Measurements from ENCODE around the gene GFER.

The GFER gene

GRCh38 chr16:1976216-1976520, 7.8 kb upstream of the GFER start:
- no peak overlapping the region for H2BK5ac ChIP-seq (ENCODE audit: low read depth, low read length, poor library complexity)
- no peak overlapping the region for H4K91ac ChIP-seq (ENCODE audit: low read depth, low read length)
- H3K9me3 ChIP-seq (ENCODE audit: insufficient read depth, low read depth, low read length) = peaks cover 8% of the 10 kb centered on the region
- H3K4me1 ChIP-seq (ENCODE audit: control insufficient read depth in 1 of 2, insufficient read depth in 2 of 2, low read length in 2 of 2) = peaks cover 18 to 21% of the 10 kb centered on the region in 2 experiments
- H3K79me2 ChIP-seq (ENCODE audit: control insufficient read depth, insufficient read depth, low read length, poor library complexity) = peaks cover 11% of the 10 kb centered on the region
- H3K14ac ChIP-seq (ENCODE audit: low read length) = no peak overlapping the region
- H2BK120ac ChIP-seq (ENCODE audit: insufficient read depth, low read length, poor library complexity) = no peak overlapping the region
- no peak overlapping the region for H4K8ac ChIP-seq (ENCODE audit: low read depth, low read length)
- WGBS (ENCODE audit: extremely low coverage, insufficient coverage, insufficient read length) = no CpG with 5 or more reads among the region's 8 CpGs
- no peak overlapping the region for H2AFZ ChIP-seq (ENCODE audit: insufficient read depth, low read length, poor library complexity)
- peaks cover 10% of the 10 kb centered on the region for H3K79me1 ChIP-seq (ENCODE audit: low read length)
- DNase-seq = no peak
- no peak overlapping the region for H3K4ac ChIP-seq (ENCODE audit: low read depth, low read length)
- H3K23ac ChIP-seq (ENCODE audit: low read length) = no peak overlapping the region
- no peak overlapping the region for H3K4me3 ChIP-seq (ENCODE audit: low read depth, low read length)
- H3K36me3 ChIP-seq (ENCODE audit: control insufficient read depth in 1 of 2, insufficient read depth in 2 of 2, low read length in 2 of 2) = peaks cover 44 to 46% of the 10 kb centered on the region in 2 experiments
- H3K9ac ChIP-seq (ENCODE audit: low read length) = no peak overlapping the region
- H4K12ac ChIP-seq (ENCODE audit: low read depth, low read length) = no peak overlapping the region
- H2BK12ac ChIP-seq (ENCODE audit: low read length) = no peak overlapping the region
- H3K27me3 ChIP-seq (ENCODE audit: insufficient read depth, low read length) = peaks cover 21% of the 10 kb centered on the region
- no peak overlapping the region for H3K18ac ChIP-seq (ENCODE audit: low read length)
- no peak overlapping the region for H3K27ac ChIP-seq (ENCODE audit: low read depth, low read length)
- no peak overlapping the region for H3K4me2 ChIP-seq (ENCODE audit: low read length)
- no peak overlapping the region for H2AK5ac ChIP-seq (ENCODE audit: low read length)

DNA sequence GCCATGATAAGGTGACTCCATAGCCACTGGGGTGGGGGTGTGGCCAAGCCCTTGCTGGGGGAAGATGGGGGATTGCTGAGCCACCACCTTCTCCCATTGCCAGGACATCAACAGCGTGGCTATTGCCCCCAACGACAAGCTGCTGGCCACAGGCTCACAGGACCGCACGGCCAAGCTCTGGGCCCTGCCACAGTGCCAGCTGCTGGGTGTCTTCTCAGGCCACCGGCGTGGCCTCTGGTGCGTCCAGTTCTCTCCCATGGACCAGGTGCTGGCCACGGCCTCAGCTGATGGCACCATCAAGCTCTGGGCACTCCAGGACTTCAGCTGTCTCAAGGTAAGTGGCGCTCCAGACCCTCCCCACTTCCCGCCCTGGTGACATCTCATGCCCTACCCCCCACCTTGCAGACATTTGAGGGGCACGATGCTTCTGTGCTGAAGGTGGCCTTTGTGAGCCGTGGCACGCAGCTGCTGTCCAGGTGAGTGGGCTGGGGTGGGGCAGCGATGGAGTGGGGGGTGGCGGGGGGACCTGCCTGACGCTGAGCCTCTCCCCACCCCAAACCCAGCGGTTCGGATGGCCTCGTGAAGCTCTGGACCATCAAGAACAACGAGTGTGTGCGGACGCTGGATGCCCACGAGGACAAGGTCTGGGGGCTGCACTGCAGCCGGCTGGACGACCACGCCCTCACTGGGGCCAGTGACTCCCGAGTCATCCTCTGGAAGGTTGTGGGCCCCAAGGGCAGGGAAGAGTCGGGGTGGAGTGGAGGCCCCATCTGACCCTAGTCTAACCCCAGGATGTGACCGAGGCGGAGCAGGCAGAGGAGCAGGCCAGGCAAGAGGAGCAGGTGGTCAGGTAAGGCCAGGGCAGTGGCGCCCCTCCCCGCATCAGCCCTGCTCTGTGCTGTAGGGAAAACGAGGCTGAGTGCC, 6.8 kb upstream of the GFER start:
- no peak overlapping the region for H3K27ac ChIP-seq (ENCODE audit: low read depth, low read length)
- DNase-seq = no peak
- WGBS (ENCODE audit: extremely low coverage, insufficient coverage, insufficient read length) = no CpG with 5 or more reads among the region's 33 CpGs

GRCh38 chr16:1977875-1978268, 6.1 kb upstream of the GFER start:
- no peak overlapping the region for H3K4me3 ChIP-seq (ENCODE audit: low read depth, low read length)
- H3K36me3 ChIP-seq (ENCODE audit: control insufficient read depth in 1 of 2, insufficient read depth in 2 of 2, low read length in 2 of 2) = peaks cover 44 to 46% of the 10 kb centered on the region in 2 experiments
- H2BK12ac ChIP-seq (ENCODE audit: low read length) = no peak overlapping the region
- no peak overlapping the region for H2BK120ac ChIP-seq (ENCODE audit: insufficient read depth, low read length, poor library complexity)
- no peak overlapping the region for H2AK5ac ChIP-seq (ENCODE audit: low read length)
- H3K4me2 ChIP-seq (ENCODE audit: low read length) = no peak overlapping the region
- H3K79me2 ChIP-seq (ENCODE audit: control insufficient read depth, insufficient read depth, low read length, poor library complexity) = no peaks in the 10 kb centered on the region
- no CpG with 5 or more reads among the region's 18 CpGs for WGBS (ENCODE audit: extremely low coverage, insufficient coverage, insufficient read length)
- H4K12ac ChIP-seq (ENCODE audit: low read depth, low read length) = no peak overlapping the region
- H3K14ac ChIP-seq (ENCODE audit: low read length) = no peak overlapping the region
- H3K9ac ChIP-seq (ENCODE audit: low read length) = no peak overlapping the region
- no peak overlapping the region for H4K8ac ChIP-seq (ENCODE audit: low read depth, low read length)
- no peak overlapping the region for H3K27ac ChIP-seq (ENCODE audit: low read depth, low read length)
- no peak for DNase-seq
- H3K18ac ChIP-seq (ENCODE audit: low read length) = no peak overlapping the region
- peaks cover 11 to 14% of the 10 kb centered on the region in 2 experiments for H3K4me1 ChIP-seq (ENCODE audit: control insufficient read depth in 1 of 2, insufficient read depth in 2 of 2, low read length in 2 of 2)
- no peak overlapping the region for H3K23ac ChIP-seq (ENCODE audit: low read length)
- peaks cover 8% of the 10 kb centered on the region for H3K9me3 ChIP-seq (ENCODE audit: insufficient read depth, low read depth, low read length)
- no peak overlapping the region for H2BK5ac ChIP-seq (ENCODE audit: low read depth, low read length, poor library complexity)
- H4K91ac ChIP-seq (ENCODE audit: low read depth, low read length) = no peak overlapping the region
- no peak overlapping the region for H2AFZ ChIP-seq (ENCODE audit: insufficient read depth, low read length, poor library complexity)
- peaks cover 37% of the 10 kb centered on the region for H3K27me3 ChIP-seq (ENCODE audit: insufficient read depth, low read length)
- no peak overlapping the region for H3K4ac ChIP-seq (ENCODE audit: low read depth, low read length)
- H3K79me1 ChIP-seq (ENCODE audit: low read length) = peaks cover 3% of the 10 kb centered on the region

More for the DNA sequence above, 6.8 kb upstream of the GFER start:
- Histone ChIP-seq H2AK5ac (ENCODE audit: low read length) (no peak overlapping the region), H3K23ac (ENCODE audit: low read length) (no peak overlapping the region), H3K9ac (ENCODE audit: low read length) (no peak overlapping the region), H3K27me3 (ENCODE audit: insufficient read depth, low read length) (peaks cover 31% of the 10 kb centered on the region), H3K14ac (ENCODE audit: low read length) (no peak overlapping the region), H3K4me1 (ENCODE audit: control insufficient read depth in 1 of 2, insufficient read depth in 2 of 2, low read length in 2 of 2) (peaks cover 16 to 19% of the 10 kb centered on the region in 2 experiments), H4K8ac (ENCODE audit: low read depth, low read length) (no peak overlapping the region), H3K9me3 (ENCODE audit: insufficient read depth, low read depth, low read length) (peaks cover 8% of the 10 kb centered on the region), H2BK120ac (ENCODE audit: insufficient read depth, low read length, poor library complexity) (no peak overlapping the region), H3K79me2 (ENCODE audit: control insufficient read depth, insufficient read depth, low read length, poor library complexity) (peaks cover 6% of the 10 kb centered on the region), H3K18ac (ENCODE audit: low read length) (no peak overlapping the region), H3K4ac (ENCODE audit: low read depth, low read length) (no peak overlapping the region), H2BK5ac (ENCODE audit: low read depth, low read length, poor library complexity) (no peak overlapping the region), H3K4me3 (ENCODE audit: low read depth, low read length) (no peak overlapping the region), H3K79me1 (ENCODE audit: low read length) (peaks cover 4% of the 10 kb centered on the region), H3K36me3 (ENCODE audit: control insufficient read depth in 1 of 2, insufficient read depth in 2 of 2, low read length in 2 of 2) (peaks cover 44 to 46% of the 10 kb centered on the region in 2 experiments), H2AFZ (ENCODE audit: insufficient read depth, low read length, poor library complexity) (no peak overlapping the region), H3K4me2 (ENCODE audit: low read length) (no peak overlapping the region), H4K12ac (ENCODE audit: low read depth, low read length) (no peak overlapping the region), H2BK12ac (ENCODE audit: low read length) (no peak overlapping the region), H4K91ac (ENCODE audit: low read depth, low read length) (no peak overlapping the region)

- peaks cover 10 to 15% of the 10 kb centered on the region in 2 experiments for H3K4me1 ChIP-seq (ENCODE audit: control insufficient read depth in 1 of 2, insufficient read depth in 2 of 2, low read length in 2 of 2)
- H2AK5ac ChIP-seq (ENCODE audit: low read length) = peak overlapping the region; percentile 5
- H3K4ac ChIP-seq (ENCODE audit: low read depth, low read length) = no peak overlapping the region
- no peak overlapping the region for H3K18ac ChIP-seq (ENCODE audit: low read length)
- no peak overlapping the region for H2BK5ac ChIP-seq (ENCODE audit: low read depth, low read length, poor library complexity)
- H2BK120ac ChIP-seq (ENCODE audit: insufficient read depth, low read length, poor library complexity) = no peak overlapping the region
- H3K4me2 ChIP-seq (ENCODE audit: low read length) = peak overlapping the region; percentile 66
- peak overlapping the region; percentile 23 for H4K91ac ChIP-seq (ENCODE audit: low read depth, low read length)
- H3K4me3 ChIP-seq (ENCODE audit: low read depth, low read length) = peak overlapping the region; percentile 40
- no peak for DNase-seq
- peak overlapping the region; percentile 15 for H3K14ac ChIP-seq (ENCODE audit: low read length)
- H3K9me3 ChIP-seq (ENCODE audit: insufficient read depth, low read depth, low read length) = peaks cover 8% of the 10 kb centered on the region
- H4K8ac ChIP-seq (ENCODE audit: low read depth, low read length) = peak overlapping the region; percentile 47
- H2AFZ ChIP-seq (ENCODE audit: insufficient read depth, low read length, poor library complexity) = no peak overlapping the region
- peak overlapping the region; percentile 43 for H3K9ac ChIP-seq (ENCODE audit: low read length)
- H3K23ac ChIP-seq (ENCODE audit: low read length) = no peak overlapping the region
- H3K27me3 ChIP-seq (ENCODE audit: insufficient read depth, low read length) = peaks cover 37% of the 10 kb centered on the region
- H3K36me3 ChIP-seq (ENCODE audit: control insufficient read depth in 1 of 2, insufficient read depth in 2 of 2, low read length in 2 of 2) = peaks cover 44 to 46% of the 10 kb centered on the region in 2 experiments
- no peak overlapping the region for H3K27ac ChIP-seq (ENCODE audit: low read depth, low read length)
- no CpG with 5 or more reads among the region's 37 CpGs for WGBS (ENCODE audit: extremely low coverage, insufficient coverage, insufficient read length)
- H3K79me2 ChIP-seq (ENCODE audit: control insufficient read depth, insufficient read depth, low read length, poor library complexity) = no peaks in the 10 kb centered on the region
- H3K79me1 ChIP-seq (ENCODE audit: low read length) = peaks cover 3% of the 10 kb centered on the region
- H4K12ac ChIP-seq (ENCODE audit: low read depth, low read length) = no peak overlapping the region
- H2BK12ac ChIP-seq (ENCODE audit: low read length) = no peak overlapping the region
These were observed 5.4 kb upstream of the GFER start for GRCh38 chr16:1978476-1979120.
